ENCODE measurements around the gene PRRT3.

DNA sequence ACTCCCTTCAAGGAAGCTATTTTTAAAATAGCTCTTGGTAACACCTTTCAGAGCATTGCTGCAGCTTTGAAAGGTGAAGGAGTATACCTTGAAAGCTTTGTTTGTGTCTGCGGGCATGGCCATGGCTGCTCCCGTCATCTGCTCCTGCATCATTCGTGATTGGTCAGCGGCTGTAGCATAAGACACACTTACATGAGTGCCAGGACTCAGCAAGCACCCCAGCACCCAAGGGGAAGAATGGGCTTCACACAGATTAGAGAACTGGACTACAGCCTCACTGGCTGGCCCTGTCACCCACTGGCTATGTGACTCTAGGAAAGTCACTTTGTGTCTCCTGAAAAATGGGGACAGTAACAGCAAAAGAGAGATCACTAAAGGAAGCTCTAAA lies 17.4 kb upstream of the PRRT3 start:
- TF ChIP-seq GTF2I (CRISPR knock-in tag; conservative IDR thresholded peaks at IDR 0.05) (no peak), CREM (CRISPR knock-in tag; IDR thresholded peaks at IDR 0.05) (no peak), ELF4 (CRISPR knock-in tag; IDR thresholded peaks at IDR 0.05; ENCODE audit: low read depth) (no peak), RELA (CRISPR knock-in tag; IDR thresholded peaks at IDR 0.05; ENCODE audit: borderline replicate concordance) (no peak)
- TF ChIP-seq, protein P1, sequence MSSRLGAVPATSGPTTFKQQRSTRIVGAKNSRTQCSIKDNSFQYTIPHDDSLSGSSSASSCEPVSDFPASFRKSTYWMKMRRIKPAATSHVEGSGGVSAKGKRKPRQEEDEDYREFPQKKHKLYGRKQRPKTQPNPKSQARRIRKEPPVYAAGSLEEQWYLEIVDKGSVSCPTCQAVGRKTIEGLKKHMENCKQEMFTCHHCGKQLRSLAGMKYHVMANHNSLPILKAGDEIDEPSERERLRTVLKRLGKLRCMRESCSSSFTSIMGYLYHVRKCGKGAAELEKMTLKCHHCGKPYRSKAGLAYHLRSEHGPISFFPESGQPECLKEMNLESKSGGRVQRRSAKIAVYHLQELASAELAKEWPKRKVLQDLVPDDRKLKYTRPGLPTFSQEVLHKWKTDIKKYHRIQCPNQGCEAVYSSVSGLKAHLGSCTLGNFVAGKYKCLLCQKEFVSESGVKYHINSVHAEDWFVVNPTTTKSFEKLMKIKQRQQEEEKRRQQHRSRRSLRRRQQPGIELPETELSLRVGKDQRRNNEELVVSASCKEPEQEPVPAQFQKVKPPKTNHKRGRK (CRISPR knock-in tag; IDR thresholded peaks at IDR 0.05; ENCODE audit: borderline replicate concordance): no peak
- TF ChIP-seq, protein P2, sequence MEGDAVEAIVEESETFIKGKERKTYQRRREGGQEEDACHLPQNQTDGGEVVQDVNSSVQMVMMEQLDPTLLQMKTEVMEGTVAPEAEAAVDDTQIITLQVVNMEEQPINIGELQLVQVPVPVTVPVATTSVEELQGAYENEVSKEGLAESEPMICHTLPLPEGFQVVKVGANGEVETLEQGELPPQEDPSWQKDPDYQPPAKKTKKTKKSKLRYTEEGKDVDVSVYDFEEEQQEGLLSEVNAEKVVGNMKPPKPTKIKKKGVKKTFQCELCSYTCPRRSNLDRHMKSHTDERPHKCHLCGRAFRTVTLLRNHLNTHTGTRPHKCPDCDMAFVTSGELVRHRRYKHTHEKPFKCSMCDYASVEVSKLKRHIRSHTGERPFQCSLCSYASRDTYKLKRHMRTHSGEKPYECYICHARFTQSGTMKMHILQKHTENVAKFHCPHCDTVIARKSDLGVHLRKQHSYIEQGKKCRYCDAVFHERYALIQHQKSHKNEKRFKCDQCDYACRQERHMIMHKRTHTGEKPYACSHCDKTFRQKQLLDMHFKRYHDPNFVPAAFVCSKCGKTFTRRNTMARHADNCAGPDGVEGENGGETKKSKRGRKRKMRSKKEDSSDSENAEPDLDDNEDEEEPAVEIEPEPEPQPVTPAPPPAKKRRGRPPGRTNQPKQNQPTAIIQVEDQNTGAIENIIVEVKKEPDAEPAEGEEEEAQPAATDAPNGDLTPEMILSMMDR (IDR thresholded peaks at IDR 0.05): no peak
- TF ChIP-seq, protein P3, sequence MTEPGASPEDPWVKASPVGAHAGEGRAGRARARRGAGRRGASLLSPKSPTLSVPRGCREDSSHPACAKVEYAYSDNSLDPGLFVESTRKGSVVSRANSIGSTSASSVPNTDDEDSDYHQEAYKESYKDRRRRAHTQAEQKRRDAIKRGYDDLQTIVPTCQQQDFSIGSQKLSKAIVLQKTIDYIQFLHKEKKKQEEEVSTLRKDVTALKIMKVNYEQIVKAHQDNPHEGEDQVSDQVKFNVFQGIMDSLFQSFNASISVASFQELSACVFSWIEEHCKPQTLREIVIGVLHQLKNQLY (CRISPR knock-in tag; IDR thresholded peaks at IDR 0.05): no peak
- TF ChIP-seq, protein P4, sequence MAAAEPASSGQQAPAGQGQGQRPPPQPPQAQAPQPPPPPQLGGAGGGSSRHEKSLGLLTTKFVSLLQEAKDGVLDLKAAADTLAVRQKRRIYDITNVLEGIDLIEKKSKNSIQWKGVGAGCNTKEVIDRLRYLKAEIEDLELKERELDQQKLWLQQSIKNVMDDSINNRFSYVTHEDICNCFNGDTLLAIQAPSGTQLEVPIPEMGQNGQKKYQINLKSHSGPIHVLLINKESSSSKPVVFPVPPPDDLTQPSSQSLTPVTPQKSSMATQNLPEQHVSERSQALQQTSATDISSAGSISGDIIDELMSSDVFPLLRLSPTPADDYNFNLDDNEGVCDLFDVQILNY (CRISPR knock-in tag; IDR thresholded peaks at IDR 0.05): no peak
- TF ChIP-seq, protein P5, sequence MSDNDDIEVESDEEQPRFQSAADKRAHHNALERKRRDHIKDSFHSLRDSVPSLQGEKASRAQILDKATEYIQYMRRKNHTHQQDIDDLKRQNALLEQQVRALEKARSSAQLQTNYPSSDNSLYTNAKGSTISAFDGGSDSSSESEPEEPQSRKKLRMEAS (CRISPR knock-in tag; IDR thresholded peaks at IDR 0.05): no peak

Measured in WTC11 (cell line).